NOMO-1 treated with dmso at 0.1 percent for 144 hours (cell line): Measurements from ENCODE around the gene TMCC1.

ENCODE experiments used
- DNase-seq: peaks from one replicate; lab custom pipeline; 2025; ENCODE audit not compliant: unreplicated experiment; lab: John Stamatoyannopoulos, UW

The TMCC1 gene

DNA sequence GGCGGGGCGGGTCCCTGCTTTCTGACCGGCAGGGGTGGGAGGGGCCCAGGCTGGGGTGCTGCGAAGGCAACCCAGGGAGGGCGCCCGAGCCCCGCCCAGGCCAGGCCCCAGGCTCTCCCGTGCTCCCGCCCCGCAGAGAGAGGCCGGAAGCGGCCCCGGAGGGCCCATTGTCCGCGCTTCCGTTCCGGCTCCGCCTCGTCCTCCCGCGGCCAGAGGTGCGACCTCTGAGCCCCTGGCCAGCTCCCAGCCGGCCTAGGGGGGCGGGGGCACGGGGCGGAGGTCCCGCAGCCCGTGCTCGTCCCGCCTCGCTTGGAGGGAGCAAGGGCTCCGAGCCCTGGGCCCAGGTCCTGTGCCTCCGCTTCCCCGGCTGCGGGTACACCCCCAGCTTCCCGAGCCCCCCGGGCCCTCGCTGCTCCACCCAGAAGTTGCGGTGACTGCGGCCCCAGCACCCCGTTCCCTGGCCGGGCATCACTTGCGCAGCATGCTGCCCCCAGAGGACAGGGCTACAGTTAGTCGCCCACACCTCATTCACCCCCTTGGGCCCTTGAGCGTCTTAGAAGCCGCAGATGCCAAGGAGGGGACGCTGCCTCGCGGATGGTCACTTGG is 266.7 kb downstream of the TMCC1 start:
- peak; percentile 94 for DNase-seq

DNA sequence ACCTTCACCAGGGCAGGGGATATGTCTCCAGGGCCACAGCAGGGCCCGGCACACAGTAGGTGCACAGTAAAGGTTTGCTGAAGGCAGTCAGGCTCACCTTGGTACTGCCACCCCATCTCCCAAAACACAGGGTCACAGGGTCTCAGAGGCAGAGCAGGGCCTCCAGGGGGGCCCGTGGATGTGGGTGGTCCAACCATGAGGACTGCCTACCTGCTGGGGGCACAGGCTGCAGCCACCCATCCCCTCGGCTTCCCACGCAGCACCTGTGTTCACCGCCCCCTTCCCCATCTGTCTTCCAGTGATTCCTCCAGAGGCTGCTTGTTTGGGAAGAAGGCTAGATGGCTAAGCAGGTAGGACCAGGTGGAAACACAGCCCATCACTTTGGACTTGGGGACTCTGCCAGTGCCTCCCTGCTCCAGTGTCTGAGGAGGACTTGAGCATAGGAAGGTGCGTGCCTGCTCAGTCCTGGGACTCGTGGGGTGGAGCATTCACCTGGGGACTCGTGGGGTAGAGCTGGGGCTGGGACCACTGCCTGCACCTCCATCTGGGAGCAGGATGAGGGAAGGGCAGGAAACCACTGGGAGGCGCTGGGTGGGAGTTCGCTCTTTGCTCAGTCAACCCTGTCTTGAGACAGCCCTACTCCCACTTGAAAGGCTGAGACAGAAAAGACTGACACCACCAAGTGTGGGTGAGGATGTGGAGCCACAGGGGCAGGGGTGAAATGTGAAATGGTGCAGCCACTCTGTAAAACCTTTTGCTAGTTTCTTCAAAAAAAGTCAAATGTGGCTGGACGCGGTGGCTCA is 268.2 kb downstream of the TMCC1 start:
- no peak for DNase-seq

DNA sequence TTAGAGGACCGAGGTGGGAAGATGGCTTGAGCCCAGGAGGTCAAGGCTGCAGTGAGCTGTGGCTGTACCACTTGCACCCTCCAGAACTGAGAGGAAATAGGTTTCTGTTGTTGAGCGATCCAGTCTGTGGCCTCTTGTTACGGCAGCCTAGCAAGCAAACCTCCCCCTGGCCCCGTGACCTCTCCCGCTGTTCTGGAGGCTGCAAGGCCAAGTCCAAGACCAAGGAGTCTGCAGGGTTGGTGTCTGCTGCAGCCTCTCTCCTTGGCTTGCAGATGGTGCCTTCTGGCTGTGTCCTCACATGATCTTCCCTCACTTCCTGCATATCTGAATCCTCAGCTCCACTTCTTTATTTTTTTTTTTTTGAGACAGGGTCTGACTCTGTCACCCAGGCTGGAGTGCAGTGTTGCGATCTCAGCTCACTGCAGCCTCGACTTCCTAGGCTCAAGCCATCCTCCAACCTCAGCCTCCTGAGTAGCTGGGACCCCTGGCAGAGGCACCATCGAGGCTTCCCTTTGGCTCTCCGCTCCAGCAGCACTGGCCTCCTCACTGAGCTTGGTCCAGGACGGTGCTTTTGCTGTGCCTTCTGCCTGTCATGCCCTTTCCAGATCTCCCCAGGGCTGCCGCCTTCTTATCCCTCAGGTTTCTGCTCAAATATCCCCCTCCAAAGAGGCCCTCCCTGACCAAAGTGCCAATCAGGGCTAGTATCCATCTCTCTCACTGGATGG is 269.0 kb downstream of the TMCC1 start:
- no peak for DNase-seq

DNA sequence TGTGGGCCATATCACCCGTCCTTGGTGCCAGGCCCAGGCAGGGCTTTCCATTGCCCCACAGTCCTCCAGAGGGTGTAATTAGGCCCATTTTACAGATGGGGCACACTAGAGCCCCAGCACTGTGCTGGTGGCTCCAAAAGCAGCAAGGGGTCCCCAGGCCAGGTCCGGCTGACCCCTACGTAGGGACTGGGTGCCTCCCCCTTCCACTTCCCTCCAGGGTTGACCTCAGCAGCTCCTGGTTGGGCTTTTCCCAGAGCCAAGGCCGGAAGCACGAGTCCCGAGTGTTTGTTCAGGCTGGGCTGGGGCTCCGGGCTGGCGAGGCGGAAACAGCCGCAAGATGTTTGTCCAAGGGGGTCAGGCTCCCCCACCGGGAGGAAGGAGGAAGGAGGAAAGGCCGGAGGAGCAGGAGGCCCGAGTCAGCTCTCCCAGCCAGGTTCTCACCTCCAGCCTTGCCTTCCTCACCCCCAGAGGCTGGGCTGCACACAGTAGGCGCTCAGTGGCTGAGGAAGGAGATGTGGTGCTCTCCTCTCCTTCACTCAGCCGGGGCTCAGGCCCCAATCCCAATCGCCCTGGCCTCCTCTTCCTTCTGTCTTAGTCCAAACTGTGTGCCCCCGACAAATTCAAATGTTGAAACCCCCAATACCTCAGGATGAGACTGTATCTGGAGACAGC is 269.9 kb downstream of the TMCC1 start:
- DNase-seq = no peak

DNA sequence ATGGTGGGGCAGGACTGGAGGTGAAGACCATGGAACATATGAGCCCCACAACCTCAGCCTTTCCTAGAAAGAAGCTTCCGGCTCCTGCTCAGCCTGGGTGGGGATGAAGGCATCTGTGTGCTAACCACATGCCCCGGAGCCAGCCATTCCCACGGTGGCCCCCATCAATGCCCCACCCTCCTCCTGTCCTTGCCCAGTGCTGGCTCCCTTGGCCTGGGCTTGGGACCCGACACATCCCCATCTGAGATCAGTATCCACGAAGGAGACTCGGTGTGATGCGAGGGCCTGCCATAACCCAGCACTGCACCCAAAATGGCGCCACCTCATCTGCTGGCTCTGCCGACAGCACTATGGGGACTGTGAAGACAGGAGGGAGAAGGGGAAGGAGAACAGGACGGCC is 270.6 kb downstream of the TMCC1 start:
- DNase-seq = no peak

DNA sequence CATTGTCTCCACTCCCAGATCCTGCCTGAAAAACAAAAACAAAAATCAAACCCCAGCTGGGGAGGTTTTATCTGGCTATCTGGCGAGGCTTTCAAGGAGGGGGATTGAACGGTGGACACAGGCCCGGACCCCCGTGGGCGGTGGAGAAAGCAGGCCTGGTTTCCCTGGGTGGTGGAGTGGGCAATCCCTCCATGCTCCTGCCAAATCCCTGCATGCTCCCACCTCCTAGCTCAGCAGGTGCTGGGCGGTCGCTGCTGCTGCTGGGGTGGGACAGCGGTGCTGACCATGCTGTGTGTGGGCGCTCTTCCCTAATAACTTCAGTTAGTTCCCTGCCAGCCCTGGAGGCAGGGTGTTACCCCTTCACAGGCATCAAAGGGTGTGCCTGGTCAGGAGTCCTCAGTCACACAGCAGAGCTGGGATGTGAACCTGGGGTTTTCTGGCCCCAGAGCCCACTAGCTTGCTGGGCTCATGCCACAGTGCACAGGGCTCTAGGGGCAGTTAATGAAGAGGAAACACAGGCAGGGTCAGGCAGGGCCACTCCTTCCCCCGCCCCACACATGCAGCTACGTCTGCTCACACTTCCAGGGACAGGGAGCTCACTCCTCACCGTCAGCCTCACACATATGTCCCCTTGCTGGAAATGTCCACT is 271.2 kb downstream of the TMCC1 start:
- DNase-seq = no peak

DNA sequence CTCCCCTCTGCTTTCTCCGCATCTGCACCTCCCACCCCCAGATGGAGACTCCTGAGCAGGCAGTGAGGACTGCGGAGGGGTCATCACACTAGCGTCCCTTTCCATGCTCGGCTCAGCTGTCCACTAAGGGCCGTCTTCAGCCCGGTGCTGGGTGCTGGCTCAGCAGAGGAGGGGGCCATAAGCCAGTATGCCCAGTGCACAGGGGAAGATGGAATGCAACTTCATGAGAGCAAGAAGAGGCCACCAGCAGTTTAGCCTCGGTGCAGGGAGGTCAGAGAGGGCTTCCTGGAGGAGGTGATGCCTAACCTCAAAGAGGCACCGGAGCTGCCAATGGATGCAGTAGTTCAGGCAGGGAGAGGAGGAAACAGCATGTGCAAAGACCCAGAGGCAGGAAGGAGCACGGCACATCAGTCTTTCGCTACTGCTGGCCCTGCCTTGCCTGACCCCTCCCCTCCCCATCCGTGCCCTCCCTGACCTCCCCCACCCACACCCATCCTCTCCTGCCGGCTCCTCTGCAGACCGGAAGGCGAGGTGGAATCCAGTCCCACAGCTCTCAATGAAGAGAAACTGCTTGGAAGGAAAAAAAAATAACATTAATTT is 271.8 kb downstream of the TMCC1 start:
- DNase-seq = no peak

DNA sequence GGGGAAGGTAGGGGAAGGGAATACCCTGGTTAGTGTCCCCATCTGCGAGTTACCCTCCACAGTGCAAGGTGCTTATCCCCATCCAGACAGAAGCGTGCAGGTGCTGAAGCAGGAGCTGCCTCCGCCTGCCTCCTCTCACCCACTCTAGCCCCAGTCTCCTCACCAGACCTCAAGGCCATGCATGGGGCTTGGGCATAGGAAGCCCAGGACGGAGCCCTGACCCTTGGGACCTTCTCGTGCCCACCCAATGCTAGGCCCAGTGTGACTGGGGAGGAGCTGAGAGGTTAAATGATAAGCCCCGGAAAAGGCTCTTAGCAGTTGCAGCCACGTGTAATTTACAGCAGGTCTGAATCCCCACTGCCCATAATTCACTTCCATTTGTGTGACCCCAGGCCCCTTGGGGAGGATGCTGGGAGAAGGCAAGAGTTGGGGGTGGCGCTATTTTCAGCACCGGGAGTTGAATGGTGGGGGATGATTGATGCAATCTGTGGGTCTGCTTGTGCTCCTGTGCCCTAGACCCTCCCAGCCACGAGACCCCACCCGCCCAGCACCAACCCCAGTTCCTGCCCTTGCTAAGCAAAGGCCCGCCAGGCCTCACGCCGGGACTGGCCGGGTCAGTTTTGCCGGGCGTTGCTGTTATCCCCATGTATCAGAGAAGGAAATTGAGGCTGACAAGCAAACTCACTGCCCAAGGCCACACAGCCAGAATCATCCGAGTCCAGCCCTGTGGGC is 272.5 kb downstream of the TMCC1 start:
- DNase-seq = no peak

DNA sequence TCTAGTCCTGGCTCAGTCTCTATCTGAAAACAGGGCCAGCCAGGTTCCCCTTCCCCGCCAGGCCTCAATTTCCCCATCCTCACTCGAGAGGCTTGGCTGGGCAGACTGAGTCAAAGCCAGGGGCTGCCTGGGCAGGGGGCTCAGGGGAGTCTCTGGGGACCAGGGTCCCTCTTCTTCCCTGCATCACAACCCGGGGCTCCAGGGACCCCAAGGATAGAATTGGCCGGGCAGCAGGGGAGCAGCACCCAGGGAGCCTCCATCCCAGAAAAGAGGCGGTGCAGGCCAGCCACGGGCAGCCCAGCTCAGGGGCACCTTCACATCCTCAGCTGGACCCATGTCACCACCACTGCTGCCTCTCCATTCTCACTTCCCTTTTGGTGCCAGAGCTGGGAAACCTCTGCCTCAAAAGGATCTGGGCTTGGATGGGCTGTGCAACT is 273.8 kb downstream of the TMCC1 start:
- DNase-seq = peak; percentile 82

DNA sequence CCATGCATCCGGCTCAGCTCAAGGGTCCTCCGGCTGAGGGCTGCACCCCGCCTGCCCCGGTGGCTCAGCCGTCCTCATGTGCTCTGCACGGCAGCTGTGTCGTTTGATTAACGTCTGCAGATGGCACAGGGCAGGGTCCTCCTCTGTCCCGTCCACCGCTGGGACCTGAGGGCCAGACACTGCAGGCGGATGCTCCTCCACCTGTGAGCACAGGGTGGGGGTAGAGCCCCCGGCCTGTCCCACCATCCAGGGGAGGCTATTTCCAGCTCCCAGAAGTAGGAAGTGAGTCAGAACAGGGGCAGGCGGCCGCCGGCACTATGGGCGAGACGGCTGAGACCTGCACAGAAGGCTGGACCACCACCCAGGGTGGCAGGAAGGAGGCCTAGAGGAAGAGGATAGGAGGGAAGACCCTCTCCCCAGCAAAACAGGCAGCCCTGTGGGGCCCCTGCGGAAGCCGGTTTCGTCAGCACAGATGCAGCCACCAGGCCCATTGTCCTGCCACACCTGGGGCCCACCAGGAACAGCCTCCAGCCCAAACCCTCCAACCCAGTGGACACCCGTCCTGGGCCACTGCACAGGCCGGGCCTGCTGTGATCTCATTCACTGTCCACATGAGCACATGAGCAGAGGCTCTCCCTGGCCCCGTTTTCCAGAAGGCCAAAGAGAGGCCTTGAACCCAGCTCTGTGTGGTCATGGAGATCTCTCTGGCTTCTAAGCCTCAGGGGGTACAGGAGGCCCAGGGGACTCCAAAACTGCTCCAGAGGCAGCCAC is 274.4 kb downstream of the TMCC1 start:
- no peak for DNase-seq

DNA sequence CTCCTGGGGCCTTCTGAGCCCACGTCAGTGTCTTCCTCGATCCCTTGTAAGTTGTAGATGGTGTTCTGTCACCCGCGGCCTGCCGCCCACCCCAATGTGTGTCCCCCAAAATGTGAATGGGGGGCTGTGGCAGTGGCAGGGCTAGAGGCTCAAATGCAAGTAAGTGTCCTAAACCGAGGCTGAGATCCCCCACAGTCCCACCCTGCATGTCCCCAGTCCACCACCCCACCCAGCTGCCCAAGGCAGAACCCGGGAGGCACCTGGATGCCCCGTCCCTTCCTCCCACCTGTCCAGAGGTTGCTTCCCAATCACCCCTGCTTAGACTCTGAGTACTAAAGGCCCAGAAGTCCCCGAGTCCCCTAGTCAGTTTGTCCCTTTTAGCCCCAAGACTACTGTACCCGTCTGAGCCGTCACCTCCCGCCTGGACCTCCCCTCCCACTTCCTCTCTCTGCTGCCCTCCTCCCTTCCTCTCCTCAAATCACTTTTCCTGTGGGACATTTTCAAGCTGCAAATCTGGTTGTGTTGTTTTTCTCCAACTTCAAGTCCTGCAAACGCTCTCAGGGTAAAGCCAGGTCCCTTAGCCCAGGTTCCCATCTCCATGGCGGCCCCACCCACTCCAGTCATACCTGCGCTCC is 275.2 kb downstream of the TMCC1 start:
- no peak for DNase-seq

DNA sequence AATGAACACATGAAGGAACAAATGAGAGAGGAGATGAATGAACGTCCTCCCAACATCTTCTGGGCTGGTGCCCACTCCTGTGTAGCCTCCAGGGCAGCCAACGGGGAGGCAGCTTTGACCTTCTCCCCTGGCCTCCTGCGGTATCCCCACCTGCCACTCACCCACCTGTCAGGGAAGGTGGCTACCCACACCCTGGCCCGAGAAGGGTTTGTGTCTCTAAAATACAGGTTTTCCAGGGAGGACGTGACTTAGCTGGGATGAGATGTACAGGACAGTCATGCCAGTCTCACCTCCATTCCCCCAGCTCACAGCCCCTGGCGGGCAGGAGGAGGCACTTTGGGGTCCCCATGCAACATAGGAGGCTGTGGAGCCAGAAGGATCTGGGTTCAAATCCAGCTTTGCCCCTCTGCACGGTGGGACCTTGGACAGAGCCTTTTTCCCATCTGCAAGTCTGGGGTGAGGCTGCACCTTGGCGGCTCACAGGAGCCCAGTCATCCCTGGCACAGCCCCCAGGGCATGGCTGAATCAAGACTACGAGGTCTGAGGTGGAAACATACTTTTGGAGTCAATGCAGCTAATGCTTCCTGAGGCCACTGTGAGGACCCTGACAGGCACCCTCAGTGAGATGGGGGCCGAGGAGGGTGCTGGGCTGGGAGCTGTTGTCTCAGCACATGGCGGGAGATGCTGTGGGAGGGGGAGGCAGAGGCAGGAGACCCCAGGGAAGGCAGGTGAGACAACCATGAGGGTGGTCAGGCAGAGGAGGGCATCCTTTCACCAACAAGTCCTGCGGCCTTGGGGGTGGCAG is 275.9 kb downstream of the TMCC1 start:
- DNase-seq = no peak

DNA sequence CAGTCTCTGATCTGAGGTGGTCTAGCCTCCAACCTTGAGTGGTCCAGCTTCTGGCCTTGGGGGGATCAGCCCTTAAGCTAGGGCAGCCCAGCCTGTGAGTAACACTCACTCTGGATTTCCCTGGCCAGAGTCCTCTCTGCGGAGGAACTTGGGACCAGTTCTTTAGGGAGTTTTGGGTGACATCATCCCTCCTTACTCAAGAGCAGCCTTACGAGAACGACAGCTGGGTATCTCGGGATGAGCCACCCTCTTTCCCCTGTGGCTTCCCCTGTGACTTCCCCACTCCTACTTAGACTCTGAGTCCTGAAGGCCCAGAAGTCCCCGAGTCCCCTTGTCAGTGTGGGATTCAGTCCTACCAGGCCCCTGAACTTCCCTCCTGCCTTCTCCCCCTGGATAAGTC is 276.8 kb downstream of the TMCC1 start:
- DNase-seq = no peak

DNA sequence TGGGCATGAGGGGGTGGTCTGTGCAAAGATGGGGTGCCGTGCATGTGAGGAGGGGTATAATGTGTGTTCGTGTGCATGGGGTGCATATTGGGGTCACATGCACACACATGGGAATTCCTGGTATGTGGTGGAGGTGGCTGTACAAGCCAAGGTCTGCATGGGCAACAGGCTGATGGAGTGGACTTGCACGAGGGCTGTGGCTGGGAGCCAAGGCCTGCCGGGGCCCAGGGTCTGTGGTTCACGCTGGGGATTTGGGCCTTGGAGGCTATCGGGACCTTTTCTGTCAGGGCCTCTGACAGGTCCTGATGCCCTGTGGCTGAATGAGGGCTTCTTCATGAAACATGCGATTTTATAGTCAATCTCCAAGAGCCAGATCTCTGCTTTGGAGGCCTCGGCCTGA is 277.2 kb downstream of the TMCC1 start:
- no peak for DNase-seq

DNA sequence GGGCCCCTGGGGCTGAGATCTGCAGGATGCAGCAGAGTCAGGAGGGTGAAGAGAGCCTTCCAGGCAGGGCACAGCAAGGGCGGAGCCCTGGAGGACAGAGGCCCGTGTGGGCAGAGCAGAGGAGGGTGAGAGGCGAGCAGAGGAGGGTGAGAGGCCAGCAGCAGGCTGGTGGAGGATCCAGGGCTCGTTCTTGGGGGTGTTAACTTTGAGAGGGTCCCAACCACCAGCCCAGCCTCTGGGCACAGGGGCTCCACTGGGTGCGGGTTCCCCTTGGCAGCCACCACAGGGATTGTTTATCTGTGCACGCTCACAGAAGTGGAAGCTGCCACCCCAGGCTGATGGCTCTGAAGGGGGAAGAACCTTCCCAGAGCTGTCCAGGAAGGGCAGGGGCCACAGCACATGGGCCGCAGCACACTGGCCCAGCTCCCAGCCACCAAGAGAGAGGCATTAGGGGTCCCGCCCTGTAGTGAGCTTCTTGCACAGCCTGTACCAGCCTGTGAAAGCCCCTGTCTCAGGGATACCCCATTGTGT is 277.7 kb downstream of the TMCC1 start:
- DNase-seq = no peak

DNA sequence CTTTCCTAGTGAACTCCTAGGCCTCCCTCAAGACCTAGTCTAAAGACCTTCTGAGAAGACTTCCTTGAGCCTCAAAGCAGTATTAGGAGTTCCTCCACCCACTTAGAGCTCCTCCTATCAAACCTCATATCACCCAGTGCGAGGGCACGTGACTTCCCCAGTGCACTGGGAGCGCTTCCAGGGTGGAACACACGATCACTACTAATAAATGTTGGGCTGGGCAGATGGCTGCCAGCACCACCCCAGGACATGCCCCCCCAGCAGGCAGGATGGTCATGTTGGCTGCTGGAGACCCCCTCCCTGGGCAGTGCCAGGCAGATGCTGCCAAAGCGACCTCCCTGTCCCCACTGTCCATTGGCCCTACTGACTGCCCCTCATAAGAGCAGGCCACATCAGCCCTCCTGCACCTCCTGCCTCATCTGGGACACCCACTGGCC is 278.6 kb downstream of the TMCC1 start:
- no peak for DNase-seq

DNA sequence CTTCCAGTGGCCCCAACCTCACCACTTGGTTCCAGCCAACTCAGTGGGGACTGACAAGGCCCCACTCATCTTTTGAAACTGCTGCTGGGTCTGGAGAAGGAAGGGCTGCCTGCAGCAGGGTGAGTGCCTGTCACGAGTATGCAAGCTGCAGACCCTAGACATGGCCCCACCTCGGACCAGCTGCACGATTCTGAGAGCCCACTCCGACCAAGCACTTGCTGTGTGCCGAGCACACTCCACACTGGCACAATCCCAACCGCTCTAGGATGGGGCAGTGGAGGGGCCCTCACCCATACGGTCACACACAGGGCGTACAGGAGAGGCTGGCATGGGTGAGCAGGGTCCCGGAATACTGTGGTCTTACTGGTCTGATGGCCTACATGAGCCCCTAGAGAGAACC is 279.1 kb downstream of the TMCC1 start:
- DNase-seq = no peak

DNA sequence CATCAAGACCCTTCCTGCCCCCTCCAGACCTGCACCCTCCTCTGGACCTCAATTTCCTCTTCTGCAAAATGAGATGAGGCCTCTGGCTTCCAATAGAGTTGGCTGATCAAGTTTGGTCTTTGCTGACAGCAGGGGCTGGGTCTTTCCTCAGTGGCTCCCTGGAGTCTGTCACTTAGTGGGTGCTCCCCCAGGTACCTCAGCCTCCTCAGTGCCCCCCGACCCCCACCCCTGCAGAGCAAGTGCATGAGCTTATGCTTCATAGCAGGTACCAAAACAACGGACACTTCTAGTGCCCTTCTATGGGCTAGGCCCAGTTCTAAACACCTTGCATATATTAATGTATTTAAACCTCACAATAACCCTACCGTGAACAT is 280.2 kb downstream of the TMCC1 start:
- DNase-seq = no peak
